Smooth muscle cell (in vitro differentiated cells): ENCODE results near the gene NR1H3. TPM values are rescaled to one million over a fixed set of nuclear protein-coding genes. Genes with fewer than 3 reads are reported as not detected.
A peak's percentile ranks its signal among the peaks of the same experiment; 100 is the strongest.

Experiments used
- DNase-seq: peaks from one replicate; lab custom pipeline; 2025; ENCODE audit not compliant: unreplicated experiment; lab: John Stamatoyannopoulos, UW
- H2AFZ ChIP-seq: fragments of 200-600 bp; sonication (generic); 2 replicates; pipeline ENCODE4 v1.6.0; 2016; ENCODE audit warnings: antibody characterized with exemption, low read depth, mild to moderate bottlenecking
- H3F3A ChIP-seq: fragments of 200-600 bp; sonication (generic); 2 replicates; pipeline ENCODE4 v1.6.0; 2017; ENCODE audit warnings: antibody characterized with exemption, low read depth
- H3K27ac ChIP-seq: fragments of 200-600 bp; sonication (generic); 2 replicates; pipeline ENCODE4 v1.5.1; 2016; ENCODE audit warnings: low read depth, mild to moderate bottlenecking
- H3K27me3 ChIP-seq: fragments of 200-600 bp; sonication (generic); 2 replicates; pipeline ENCODE4 v1.6.1; 2016; ENCODE audit warnings: low read depth, mild to moderate bottlenecking
- H3K36me3 ChIP-seq: fragments of 200-600 bp; sonication (generic); 2 replicates; pipeline ENCODE4 v1.5.1; 2016; ENCODE audit warnings: low read depth
- H3K4me1 ChIP-seq: fragments of 200-600 bp; sonication (generic); 2 replicates; pipeline ENCODE4 v1.5.1; 2016; ENCODE audit warnings: low read depth
- H3K4me2 ChIP-seq: fragments of 200-600 bp; sonication (generic); 2 replicates; pipeline ENCODE4 v1.6.0; 2016; ENCODE audit warnings: mild to moderate bottlenecking
- H3K4me3 ChIP-seq: fragments of 200-600 bp; sonication (generic); 2 replicates; pipeline ENCODE4 v1.5.1; 2016; ENCODE audit warnings: mild to moderate bottlenecking
- H3K79me2 ChIP-seq: fragments of 200-600 bp; sonication (generic); 2 replicates; pipeline ENCODE4 v1.6.0; 2016; ENCODE audit warnings: low read depth, mild to moderate bottlenecking
- H3K9ac ChIP-seq: fragments of 200-600 bp; sonication (generic); 2 replicates; pipeline ENCODE4 v1.6.0; 2016; ENCODE audit warnings: low read depth
- H3K9me3 ChIP-seq: fragments of 200-600 bp; sonication (generic); replicated peaks from 2 replicates; pipeline ENCODE4 v1.5.1; 2016; ENCODE audit warnings: low read depth
- H4K20me1 ChIP-seq: fragments of 200-600 bp; sonication (generic); 2 replicates; pipeline ENCODE4 v1.6.0; 2016; ENCODE audit warnings: low read depth
- WGBS: methylation state at CpG from one replicate; pipeline ENCODE4 v1.1.7; 2016; ENCODE audit warnings: low lambda C conversion rate; 5-methylcytosine and 5-hydroxymethylcytosine counted together
- polyA plus RNA-seq: library from polyadenylated mRNA; unstranded; fragments of >200 nt; fragmentation: Nextera tagmentation; extraction: Ambion mirVana; gene quantifications from 2 replicates; pipeline ENCODE4 v1.2.1, GENCODE V29; 2016
- total RNA-seq: library from RNA; depleted of rRNA; stranded (reverse); fragments of >200 nt; gene quantifications from 2 replicates; pipeline ENCODE4 v1.2.3, GENCODE V29; 2014
- TF ChIP-seq, protein P1 (sequence below): fragments of 200-600 bp; sonication (generic); IDR thresholded peaks from 2 replicates; pipeline ENCODE4 v1.5.1; 2017; ENCODE audit warnings: borderline replicate concordance, mild to moderate bottlenecking, antibody characterized with exemption; ENCODE audit not compliant: insufficient read depth, poor library complexity, severe bottlenecking

The NR1H3 gene
- total and polyA plus RNA-seq, 2 experiments from 2014 or later = 8.1 to 13.7 TPM

DNA sequence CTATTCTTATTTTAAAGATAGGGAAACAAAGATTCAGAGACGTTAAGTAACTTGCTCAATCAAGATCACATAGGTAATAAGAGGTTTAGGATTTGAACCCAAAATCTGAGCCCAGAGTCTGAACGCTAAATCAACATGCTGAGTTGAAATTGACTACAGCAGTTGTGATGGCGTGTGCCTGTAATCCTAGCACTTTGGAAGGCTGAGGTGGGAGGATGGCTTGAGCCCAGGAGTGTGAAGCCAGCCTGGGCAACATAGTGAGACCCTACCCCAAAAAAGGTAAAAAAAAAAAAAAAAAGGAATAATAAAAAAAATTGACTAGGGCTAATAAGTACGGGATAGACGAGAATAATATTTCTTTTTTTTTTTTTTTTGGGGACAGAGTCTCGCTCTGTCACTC, 1.4 kb upstream of the NR1H3 start:
- no peak for DNase-seq
- no peaks in the 10 kb centered on the region for H3K36me3 ChIP-seq
- H3K27ac ChIP-seq = no peak overlapping the region
- H2AFZ ChIP-seq = no peak overlapping the region
- no peaks in the 10 kb centered on the region for H3K27me3 ChIP-seq
- H3F3A ChIP-seq = peaks cover 14% of the 10 kb centered on the region
- H3K79me2 ChIP-seq = no peaks in the 10 kb centered on the region
- H3K4me1 ChIP-seq = peaks cover 20% of the 10 kb centered on the region
- H3K4me3 ChIP-seq = no peak overlapping the region
- no peak overlapping the region for H3K4me2 ChIP-seq
- TF ChIP-seq, protein P1, sequence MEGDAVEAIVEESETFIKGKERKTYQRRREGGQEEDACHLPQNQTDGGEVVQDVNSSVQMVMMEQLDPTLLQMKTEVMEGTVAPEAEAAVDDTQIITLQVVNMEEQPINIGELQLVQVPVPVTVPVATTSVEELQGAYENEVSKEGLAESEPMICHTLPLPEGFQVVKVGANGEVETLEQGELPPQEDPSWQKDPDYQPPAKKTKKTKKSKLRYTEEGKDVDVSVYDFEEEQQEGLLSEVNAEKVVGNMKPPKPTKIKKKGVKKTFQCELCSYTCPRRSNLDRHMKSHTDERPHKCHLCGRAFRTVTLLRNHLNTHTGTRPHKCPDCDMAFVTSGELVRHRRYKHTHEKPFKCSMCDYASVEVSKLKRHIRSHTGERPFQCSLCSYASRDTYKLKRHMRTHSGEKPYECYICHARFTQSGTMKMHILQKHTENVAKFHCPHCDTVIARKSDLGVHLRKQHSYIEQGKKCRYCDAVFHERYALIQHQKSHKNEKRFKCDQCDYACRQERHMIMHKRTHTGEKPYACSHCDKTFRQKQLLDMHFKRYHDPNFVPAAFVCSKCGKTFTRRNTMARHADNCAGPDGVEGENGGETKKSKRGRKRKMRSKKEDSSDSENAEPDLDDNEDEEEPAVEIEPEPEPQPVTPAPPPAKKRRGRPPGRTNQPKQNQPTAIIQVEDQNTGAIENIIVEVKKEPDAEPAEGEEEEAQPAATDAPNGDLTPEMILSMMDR = no peak
- H3K9me3 ChIP-seq = no peaks in the 10 kb centered on the region
- no peak overlapping the region for H3K9ac ChIP-seq
- WGBS = 93% methylated on average over 6 of the region's 6 CpGs
- H4K20me1 ChIP-seq = no peaks in the 10 kb centered on the region

DNA sequence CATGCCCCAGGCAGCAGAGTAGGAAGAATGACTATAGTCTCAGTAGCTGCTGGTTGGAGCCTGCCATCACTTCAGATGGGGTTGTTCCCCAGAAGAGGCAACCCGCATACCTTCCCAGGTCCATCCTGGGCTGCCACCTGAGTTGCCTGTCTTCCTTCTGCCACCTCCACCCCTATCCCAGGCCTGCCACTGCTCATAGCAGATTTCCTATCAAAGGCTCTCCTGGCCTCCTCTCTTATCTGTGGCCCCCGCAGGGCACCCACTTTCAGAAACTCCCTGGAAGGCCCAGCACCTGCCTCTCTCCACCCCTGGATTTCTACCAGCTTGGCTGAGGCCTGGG, 649 bp upstream of the NR1H3 start:
- WGBS = 78% methylated on average over 2 of the region's 2 CpGs

DNA sequence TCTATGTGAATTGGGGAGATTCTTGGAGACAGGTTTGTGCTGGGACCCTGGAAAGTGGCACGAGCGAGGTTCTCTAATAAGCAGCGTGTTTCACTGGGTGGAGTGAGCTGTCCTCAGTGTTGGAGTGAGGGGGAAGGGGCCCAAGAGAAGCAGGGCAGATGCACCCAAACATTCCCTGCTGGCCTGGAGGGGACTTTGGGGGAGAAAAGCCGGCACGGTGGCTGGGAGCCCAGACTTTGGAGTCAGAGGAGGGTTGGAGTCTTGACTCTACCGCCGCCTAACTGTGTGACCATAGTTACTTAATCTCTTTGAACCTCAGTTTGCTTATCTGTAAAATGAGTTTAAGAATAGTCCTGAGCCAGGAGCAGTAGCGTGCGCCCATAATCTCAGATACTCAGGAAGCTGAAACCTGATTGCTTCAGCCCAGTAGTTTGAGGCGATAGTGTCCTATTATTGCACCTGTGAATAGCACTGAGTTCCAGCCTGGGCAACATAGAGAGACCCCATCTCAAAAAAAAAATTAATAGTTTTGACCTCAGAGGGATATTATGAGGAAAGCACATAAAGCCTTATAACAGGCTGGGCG, 614 bp downstream of the NR1H3 start:
- H4K20me1 ChIP-seq = no peaks in the 10 kb centered on the region
- peak overlapping the region; percentile 5 for H3K27ac ChIP-seq
- H3K4me1 ChIP-seq = peaks cover 20% of the 10 kb centered on the region
- H3K9ac ChIP-seq = no peak overlapping the region
- no peaks in the 10 kb centered on the region for H3K27me3 ChIP-seq
- no peaks in the 10 kb centered on the region for H3K79me2 ChIP-seq
- peaks cover 14% of the 10 kb centered on the region for H3F3A ChIP-seq
- 81% methylated on average over 11 of the region's 11 CpGs for WGBS
- H3K4me2 ChIP-seq = peak overlapping the region; percentile 81
- H2AFZ ChIP-seq = peak overlapping the region; percentile 87
- H3K4me3 ChIP-seq = peak overlapping the region; percentile 39
- TF ChIP-seq, protein P1 = no peak
- no peaks in the 10 kb centered on the region for H3K36me3 ChIP-seq
- no peaks in the 10 kb centered on the region for H3K9me3 ChIP-seq
- no peak for DNase-seq

More for the DNA sequence above, 649 bp upstream of the NR1H3 start:
- Histone ChIP-seq H3K9ac (no peak overlapping the region), H3K4me1 (peaks cover 20% of the 10 kb centered on the region), H4K20me1 (no peaks in the 10 kb centered on the region), H3K9me3 (no peaks in the 10 kb centered on the region), H3F3A (peaks cover 14% of the 10 kb centered on the region), H3K4me2 (peak overlapping the region; percentile 81), H3K27ac (peak overlapping the region; percentile 46), H3K27me3 (no peaks in the 10 kb centered on the region), H3K79me2 (no peaks in the 10 kb centered on the region), H3K4me3 (peak overlapping the region; percentile 39), H3K36me3 (no peaks in the 10 kb centered on the region), H2AFZ (peak overlapping the region; percentile 87)
- TF ChIP-seq, protein P1 = no peak
- DNase-seq = no peak
